ENCODE data around the gene GBA3. TPM values are rescaled to one million over a fixed set of nuclear protein-coding genes. Genes with fewer than 3 reads are reported as not detected.

GBA3 gene
- total and polyA plus RNA-seq, 2 of the 8 experiments (the other 6 are each of a cell fraction or from before 2014, with no cell fraction given) = not detected

DNA sequence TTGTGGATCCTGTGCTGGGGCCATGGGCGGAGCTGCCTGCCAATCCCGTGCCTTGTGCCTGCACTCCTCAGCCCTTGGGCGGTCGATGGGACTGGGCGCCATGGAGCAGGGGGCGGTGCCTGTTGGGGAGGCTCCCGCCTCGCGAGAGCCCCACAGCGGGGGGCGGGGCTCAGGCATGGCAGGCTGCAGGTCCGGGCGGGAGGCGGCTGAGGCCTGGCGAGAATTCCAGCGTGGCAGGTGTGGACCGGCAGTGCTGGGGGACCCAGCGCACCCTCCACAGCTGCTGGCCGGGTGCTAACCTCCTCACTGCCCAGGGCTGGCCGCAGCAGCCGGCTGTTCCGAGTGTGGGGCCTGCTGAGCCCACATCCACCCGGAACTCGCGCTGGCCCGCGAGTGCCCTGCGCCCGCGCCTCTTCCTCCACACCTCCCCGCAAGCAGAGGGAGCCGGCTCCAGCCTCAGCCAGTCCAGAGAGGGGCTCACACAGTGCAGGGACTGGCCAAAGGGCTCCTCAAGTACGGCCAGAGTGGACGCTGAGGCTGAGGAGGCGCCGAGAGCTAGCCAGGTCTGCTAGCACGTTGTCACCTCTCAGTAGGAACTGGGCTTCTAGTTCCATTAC, 85.9 kb downstream of the GBA3 start:
- no peak overlapping the region; the same call in 1 of the 2 replicates for H4K8ac ChIP-seq (ENCODE audit: extremely low read depth, insufficient read depth, low read length)
- H2BK20ac ChIP-seq (ENCODE audit: low read length) = no peak overlapping the region
- ChIA-PET POLR2A (ENCODE audit: partially characterized antibody) (no interaction called here), CTCF (ENCODE audit: partially characterized antibody) (no interaction called here)
- no peak overlapping the region for H3K9ac ChIP-seq (replicated peaks in 1 of 4; ENCODE audit: extremely low read depth in 1 of 4, low read depth in 3 of 4, low read length in 3 of 4)
- no peaks in the 10 kb centered on the region for H3K27me3 ChIP-seq (replicated peaks in 1 of 4; ENCODE audit: control insufficient read depth in 3 of 4, extremely low read depth in 1 of 4, insufficient read depth in 3 of 4, low read length in 3 of 4)
- no peak overlapping the region for H2AFZ ChIP-seq (ENCODE audit: low read length)
- no peak overlapping the region for H2AK5ac ChIP-seq (ENCODE audit: low read depth, low read length)
- no peaks in the 10 kb centered on the region for H3K23me2 ChIP-seq (ENCODE audit: low read depth, low read length)
- H3K79me2 ChIP-seq (ENCODE audit: control insufficient read depth in 1 of 2, insufficient read depth in 2 of 2, low read length in 2 of 2) = no peaks in the 10 kb centered on the region
- no peak overlapping the region for H3K4me3 ChIP-seq (ENCODE audit: extremely low read depth in 1 of 4, insufficient read depth in 2 of 4, low read depth in 3 of 4, low read length in 4 of 4)
- no peak overlapping the region for H3K18ac ChIP-seq (ENCODE audit: extremely low read depth, low read length)
- TF ChIP-seq SP1 (IDR thresholded peaks at IDR 0.05; ENCODE audit: low read depth, low read length) (no peak), RXRA (IDR thresholded peaks at IDR 0.05; ENCODE audit: insufficient read depth, low read depth, low read length) (no peak), NRF1 (IDR thresholded peaks at IDR 0.05; ENCODE audit: low read depth, low read length) (no peak), SP2 (IDR thresholded peaks at IDR 0.05; ENCODE audit: low read length) (no peak), CHD2 (IDR thresholded peaks at IDR 0.05; ENCODE audit: low read length) (no peak), RFX5 (IDR thresholded peaks at IDR 0.05; ENCODE audit: borderline replicate concordance, low read depth, low read length) (no peak)
- H4K91ac ChIP-seq (replicated peaks; ENCODE audit: insufficient read length, low read length) = no peak overlapping the region
- H3K14ac ChIP-seq (ENCODE audit: insufficient read length) = no peak overlapping the region
- peaks cover 0 to 2% (median 0%) of the 10 kb centered on the region in 4 experiments; a peak in 1 of 7 replicates for H3K4me1 ChIP-seq (replicated peaks in 1 of 4; ENCODE audit: control insufficient read depth in 3 of 4, insufficient read depth in 4 of 4, low read length in 3 of 4)
- WGBS, 2 experiments (ENCODE audit: extremely low coverage in 1 of 2, insufficient coverage in 1 of 2, insufficient read length in 1 of 2, insufficient replicate concordance in 2 of 2, low coverage in 1 of 2, low lambda C conversion rate in 2 of 2, missing lambda C conversion rate in 1 of 2) = 95% methylated on average over 32 of the region's 37 CpGs; no CpG with 5 or more reads in 1 of the 2 experiments
- DNase-seq (ENCODE audit: low read depth in 1 of 2, low spot score in 2 of 2) (no peak), FAIRE-seq (no peak)
- no peak overlapping the region for H3K4me2 ChIP-seq (ENCODE audit: insufficient read depth in 1 of 2, low read depth in 2 of 2, low read length in 2 of 2)
- no peaks in the 10 kb centered on the region for H3K36me3 ChIP-seq (ENCODE audit: control insufficient read depth in 2 of 4, insufficient read depth in 4 of 4, low read length in 3 of 4)
- no peak overlapping the region for H2BK5ac ChIP-seq (ENCODE audit: low read depth, low read length)
- no peak overlapping the region for H3K4ac ChIP-seq (replicated peaks; ENCODE audit: insufficient read length, low read depth, low read length)
- no peak overlapping the region for H3K56ac ChIP-seq (replicated peaks; ENCODE audit: insufficient read length, low read depth, low read length)
- no peak overlapping the region for H2BK120ac ChIP-seq (replicated peaks; ENCODE audit: low read depth, low read length)
- peaks cover 0 to 8% of the 10 kb centered on the region in 2 experiments; a peak in 1 of 4 replicates for H3K9me3 ChIP-seq (ENCODE audit: insufficient read depth in 2 of 2, low read depth in 1 of 2, low read length in 1 of 2)
- H2BK15ac ChIP-seq (ENCODE audit: low read length) = no peak overlapping the region
- H3K79me1 ChIP-seq (ENCODE audit: low read depth, low read length) = no peaks in the 10 kb centered on the region
- no peak overlapping the region for H3K23ac ChIP-seq (ENCODE audit: insufficient read length)
- H4K20me1 ChIP-seq (replicated peaks in 1 of 2; ENCODE audit: control insufficient read depth in 1 of 2, insufficient read depth in 2 of 2, low read length in 2 of 2) = no peaks in the 10 kb centered on the region
- no peak overlapping the region for H4K5ac ChIP-seq (ENCODE audit: insufficient read length, low read depth, low read length)
- no peak overlapping the region for H3K27ac ChIP-seq (ENCODE audit: low read depth, low read length)
- H2BK12ac ChIP-seq (ENCODE audit: low read depth, low read length) = no peak overlapping the region
